HG02678 (cell line): ENCODE data around the gene SCAF8.
"Not testable (repeated sequence)": the region's sequence is repeated elsewhere in the genome, so short reads cannot be mapped to it uniquely, and the experiment has no call there.

ENCODE experiments used
- ATAC-seq: cut with Tn5 transposase; IDR thresholded peaks from one replicate; pipeline ENCODE4 v1.9.1; 2021; ENCODE audit warnings: mild to moderate bottlenecking, moderate library complexity; ENCODE audit not compliant: unreplicated experiment

Gene SCAF8

GRCh38 chr6:154779157-154779556, 45.9 kb downstream of the SCAF8 start:
- not testable (repeated sequence) for ATAC-seq

- peak; percentile 36 for ATAC-seq
Observed at GRCh38 chr6:154782193-154782592, 49.0 kb downstream of the SCAF8 start.

- no peak for ATAC-seq
Observed at GRCh38 chr6:154783229-154783628, 50.0 kb downstream of the SCAF8 start.

GRCh38 chr6:154785075-154785474, 51.9 kb downstream of the SCAF8 start:
- ATAC-seq: no peak

GRCh38 chr6:154786144-154786868, 53.1 kb downstream of the SCAF8 start:
- ATAC-seq: no peak

GRCh38 chr6:154791556-154792317, 58.5 kb downstream of the SCAF8 start:
- ATAC-seq: no peak

GRCh38 chr6:154792325-154792724, 59.1 kb downstream of the SCAF8 start:
- ATAC-seq: no peak

GRCh38 chr6:154792761-154793160, 59.5 kb downstream of the SCAF8 start:
- ATAC-seq: no peak

GRCh38 chr6:154796484-154796883, 63.3 kb downstream of the SCAF8 start:
- no peak for ATAC-seq

- no peak for ATAC-seq
Observed at GRCh38 chr6:154797857-154798256, 64.6 kb downstream of the SCAF8 start.

GRCh38 chr6:154800338-154800737, 67.1 kb downstream of the SCAF8 start:
- ATAC-seq: peak; percentile 47

- ATAC-seq: no peak
Observed at GRCh38 chr6:154805288-154805911, 72.2 kb downstream of the SCAF8 start.

GRCh38 chr6:154806804-154807203, 73.6 kb downstream of the SCAF8 start:
- no peak for ATAC-seq

GRCh38 chr6:154811663-154812062, 78.4 kb downstream of the SCAF8 start:
- ATAC-seq: not testable (repeated sequence)

GRCh38 chr6:154814063-154814462, 80.8 kb downstream of the SCAF8 start:
- peak; percentile 68 for ATAC-seq

GRCh38 chr6:154815938-154816820, 83.0 kb downstream of the SCAF8 start:
- ATAC-seq: no peak

- no peak for ATAC-seq
Observed at GRCh38 chr6:154821099-154821498, 87.9 kb downstream of the SCAF8 start.

GRCh38 chr6:154821638-154822037, 88.4 kb downstream of the SCAF8 start:
- ATAC-seq: no peak

GRCh38 chr6:154822947-154823558, 89.8 kb downstream of the SCAF8 start:
- no peak for ATAC-seq

- ATAC-seq: no peak
Observed at GRCh38 chr6:154824076-154824475, 90.9 kb downstream of the SCAF8 start.
